Ovary (tissue), 9 donors: ENCODE results near the gene KIF26B. TPM values are rescaled to one million over a fixed set of nuclear protein-coding genes. Genes with fewer than 3 reads are reported as not detected.

Experiments used
- DNase-seq, 5 donors: peaks; one replicate each; pipeline ENCODE4 v3.0.0-alpha.2; 2019 to 2020
- H3K27ac ChIP-seq, 2 donors: fragments of 200-600 bp; one replicate each; pipeline versions ENCODE4 v1.5.1 to v1.8.0; 2019 to 2022
- H3K27me3 ChIP-seq: fragments of 200-600 bp; one replicate; pipeline ENCODE4 v1.8.0; 2022
- H3K36me3 ChIP-seq: fragments of 200-600 bp; sonication (generic); one replicate; pipeline ENCODE4 v1.5.1; 2019
- H3K4me1 ChIP-seq: one replicate; pipeline ENCODE4 v1.8.1; 2013; ENCODE audit warnings: mild to moderate bottlenecking, moderate library complexity; ENCODE audit not compliant: insufficient read depth
- H3K4me3 ChIP-seq: fragments of 200-600 bp; sonication (generic); one replicate; pipeline ENCODE4 v1.5.1; 2017
- H3K9me3 ChIP-seq, 2 donors: fragments of 200-600 bp in 1 of 2; sonication (generic) in 1 of 2; one replicate each; pipeline versions ENCODE4 v1.5.1 to v1.8.1; 2013 to 2019; ENCODE audit warnings: mild to moderate bottlenecking in 1 of 2, moderate library complexity in 1 of 2
- CTCF ChIP-seq, 3 donors: fragments of 450-650 bp in 2 of 3; fragments of 200-600 bp in 1 of 3; IDR thresholded peaks; one replicate each; pipeline versions ENCODE4 v1.5.1 to v1.8.0; 2016 to 2022; ENCODE audit warnings: antibody characterized with exemption in 3 of 3, mild to moderate bottlenecking in 1 of 3
- EP300 ChIP-seq: sonication (generic); formaldehyde crosslinking; IDR thresholded peaks from one replicate; pipeline ENCODE4 v1.6.1; 2017; ENCODE audit warnings: antibody characterized with exemption
- POLR2A ChIP-seq: fragments of 450-650 bp; IDR thresholded peaks from one replicate; pipeline ENCODE4 v1.6.1; 2017; ENCODE audit warnings: antibody characterized with exemption, mild to moderate bottlenecking, moderate library complexity
- WGBS, 3 donors: extraction: QIAGEN DNeasy Blood & Tissue Kit in 1 of 3; methylation state at CpG; one replicate each; pipeline versions ENCODE4 v1.1.5 to v1.1.7; 2013 to 2017; 5-methylcytosine and 5-hydroxymethylcytosine counted together
- intact Hi-C, 4 donors: fragments of 100-400 bp; cut with DNase I; formaldehyde crosslinking; loops; one replicate each; pipeline versions ENCODE4 v1.11.0 to v1.15.1; 2022 to 2023
- polyA plus RNA-seq, 2 donors: library from polyadenylated mRNA; stranded (reverse); fragments of 200-250 nt in 1 of 2; fragments of 350-450 nt in 1 of 2; fragmentation: Illumina TruSeq in 1 of 2; extraction: RNeasy Lipid Tissue Mini Kit (QIAGEN cat#74804) in 1 of 2; gene quantifications; one replicate each; pipeline ENCODE4 v1.2.3, GENCODE V29; 2013 to 2014
- total RNA-seq, 7 donors: library from RNA; depleted of rRNA in 2 of 7; stranded (reverse); fragments of >200 nt in 2 of 7; fragmentation: NEBNext Ultra II Directional in 3 of 7; extraction: Animal tissue kit (Norgen Biotek cat#: 25700) in 3 of 7; gene quantifications; one replicate each; pipeline versions ENCODE4 v1.1.0 to v1.2.4, GENCODE V29; 2016 to 2023
- donor health status: DM: no; HTN: no; CAD: no; lungs with moderate emphysema.
- donor health status: DM: no; HTN: no; CAD: no.
- donor health status: Bipolar disorder and iron deficiency.
- donor health status: DM: yes; HTN: yes; CAD: no.
- donor health status: DM: no; HTN: no; CAD: no.
- donor health status: DM: yes; HTN: yes; CAD: no.

KIF26B gene
- total and polyA plus RNA-seq, 9 donors, result 0.28 to 4.0 (median 0.54) TPM

- intact Hi-C loops, result no loop called here
- TF ChIP-seq EP300, result no peak
- TF ChIP-seq CTCF (IDR thresholded peaks at IDR 0.05), result no peak
- TF ChIP-seq POLR2A, result no peak
- H3K27ac ChIP-seq, result no peak overlapping the region
- no peak overlapping the region for H3K4me3 ChIP-seq
- H3K27me3 ChIP-seq, result no peaks in the 10 kb centered on the region
- no peaks in the 10 kb centered on the region for H3K36me3 ChIP-seq
- no peaks in the 10 kb centered on the region for H3K9me3 ChIP-seq
- H3K4me1 ChIP-seq, result no peaks in the 10 kb centered on the region
- 93 to 96% (median 94%) methylated on average over 6 of the region's 6 CpGs for WGBS, 3 donors
- no peak for DNase-seq
Measured at GRCh38 chr1:245124241-245124640, 30.5 kb upstream of the KIF26B start.

- H3K9me3 ChIP-seq, result no peaks in the 10 kb centered on the region
- H3K4me3 ChIP-seq, result no peak overlapping the region
- H3K27ac ChIP-seq, result no peak overlapping the region
- WGBS, 3 donors, result 93 to 94% (median 93%) methylated on average over 11 of the region's 11 CpGs
- H3K36me3 ChIP-seq, result no peaks in the 10 kb centered on the region
- intact Hi-C loops, result no loop called here
- H3K27me3 ChIP-seq, result no peaks in the 10 kb centered on the region
- TF ChIP-seq POLR2A (no peak), CTCF (IDR thresholded peaks at IDR 0.05) (no peak), EP300 (no peak)
- peaks cover 2% of the 10 kb centered on the region for H3K4me1 ChIP-seq
- no peak for DNase-seq
Measured at GRCh38 chr1:245124644-245125043, 30.1 kb upstream of the KIF26B start.

- Histone ChIP-seq H3K4me3 (no peak overlapping the region), H3K27me3 (no peaks in the 10 kb centered on the region), H3K4me1 (peaks cover 2% of the 10 kb centered on the region), H3K9me3 (no peaks in the 10 kb centered on the region), H3K27ac (no peak overlapping the region), H3K36me3 (no peaks in the 10 kb centered on the region)
- WGBS, 3 donors, result 59 to 78% (median 70%) methylated on average over 5 of the region's 5 CpGs
- DNase-seq, result no peak
- intact Hi-C loops, result no loop called here
- no peak for TF ChIP-seq CTCF (IDR thresholded peaks at IDR 0.05)
- TF ChIP-seq POLR2A, result no peak
- TF ChIP-seq EP300, result no peak
Measured at GRCh38 chr1:245126530-245126929, 28.3 kb upstream of the KIF26B start.

GRCh38 chr1:245128381-245129101 is 26.2 kb upstream of the KIF26B start:
- TF ChIP-seq EP300, result no peak
- no peak for TF ChIP-seq CTCF (IDR thresholded peaks at IDR 0.05)
- no peak for TF ChIP-seq POLR2A
- whole genome bisulfite sequencing, 3 donors, result 83 to 86% (median 85%) methylated on average over 20 of the region's 20 CpGs
- no peaks in the 10 kb centered on the region for H3K27me3 ChIP-seq
- no peak for DNase-seq
- H3K36me3 ChIP-seq, result no peaks in the 10 kb centered on the region
- no peaks in the 10 kb centered on the region for H3K9me3 ChIP-seq
- H3K27ac ChIP-seq, result no peak overlapping the region
- intact Hi-C loops, result no loop called here
- H3K4me1 ChIP-seq, result peaks cover 2% of the 10 kb centered on the region
- H3K4me3 ChIP-seq, result no peak overlapping the region
